T-helper 17 cell (primary cell): Measurements from ENCODE around the gene SNRPD3. TPM values are rescaled to one million over a fixed set of nuclear protein-coding genes. Genes with fewer than 3 reads are reported as not detected.
A peak's percentile ranks its signal among the peaks of the same experiment; 100 is the strongest.

Experiments used
- ATAC-seq: fragments of 150-1000 bp; cut with Tn5 transposase; 2 replicates; pipeline ENCODE4 v1.10.0; 2021; ENCODE audit warnings: mild to moderate bottlenecking, moderate library complexity
- DNase-seq, 3 donors: peaks; one replicate each; pipeline versions ENCODE4 v3.0.0 to v3.0.0-alpha.2; 2020 to 2021
- H3K9me3 ChIP-seq: one replicate; pipeline ENCODE4 v1.7.0; 2013; ENCODE audit warnings: low read length, mild to moderate bottlenecking; ENCODE audit not compliant: control insufficient read depth, poor library complexity, severe bottlenecking
- H3K27ac Mint-ChIP-seq: one replicate; pipeline ENCODE4 v1.8.0; 2022; ENCODE audit warnings: mild to moderate bottlenecking, moderate library complexity, mixed read lengths
- H3K27me3 Mint-ChIP-seq: one replicate; pipeline ENCODE4 v1.8.0; 2022; ENCODE audit warnings: mixed read lengths
- H3K36me3 Mint-ChIP-seq: one replicate; pipeline ENCODE4 v1.8.0; 2022; ENCODE audit warnings: low read depth, mixed read lengths
- H3K4me1 Mint-ChIP-seq: one replicate; pipeline ENCODE4 v1.8.0; 2022; ENCODE audit warnings: mild to moderate bottlenecking, mixed read lengths
- H3K4me3 Mint-ChIP-seq: one replicate; pipeline ENCODE4 v1.8.0; 2022; ENCODE audit warnings: mild to moderate bottlenecking, moderate library complexity, mixed read lengths
- total RNA-seq, 4 donors: library from RNA in 2 of 4; stranded (reverse) in 2 of 4; gene quantifications; one replicate each; pipeline ENCODE4 v1.2.3 and lab custom pipeline; 2022 to 2026

SNRPD3 gene
- 10 to 100 TPM; 35.2 to 41.2 TPM for total RNA-seq
- total RNA-seq (lab: John Stamatoyannopoulos, UW) = 35.5 to 66.4 reads per million in 2 donors

DNA sequence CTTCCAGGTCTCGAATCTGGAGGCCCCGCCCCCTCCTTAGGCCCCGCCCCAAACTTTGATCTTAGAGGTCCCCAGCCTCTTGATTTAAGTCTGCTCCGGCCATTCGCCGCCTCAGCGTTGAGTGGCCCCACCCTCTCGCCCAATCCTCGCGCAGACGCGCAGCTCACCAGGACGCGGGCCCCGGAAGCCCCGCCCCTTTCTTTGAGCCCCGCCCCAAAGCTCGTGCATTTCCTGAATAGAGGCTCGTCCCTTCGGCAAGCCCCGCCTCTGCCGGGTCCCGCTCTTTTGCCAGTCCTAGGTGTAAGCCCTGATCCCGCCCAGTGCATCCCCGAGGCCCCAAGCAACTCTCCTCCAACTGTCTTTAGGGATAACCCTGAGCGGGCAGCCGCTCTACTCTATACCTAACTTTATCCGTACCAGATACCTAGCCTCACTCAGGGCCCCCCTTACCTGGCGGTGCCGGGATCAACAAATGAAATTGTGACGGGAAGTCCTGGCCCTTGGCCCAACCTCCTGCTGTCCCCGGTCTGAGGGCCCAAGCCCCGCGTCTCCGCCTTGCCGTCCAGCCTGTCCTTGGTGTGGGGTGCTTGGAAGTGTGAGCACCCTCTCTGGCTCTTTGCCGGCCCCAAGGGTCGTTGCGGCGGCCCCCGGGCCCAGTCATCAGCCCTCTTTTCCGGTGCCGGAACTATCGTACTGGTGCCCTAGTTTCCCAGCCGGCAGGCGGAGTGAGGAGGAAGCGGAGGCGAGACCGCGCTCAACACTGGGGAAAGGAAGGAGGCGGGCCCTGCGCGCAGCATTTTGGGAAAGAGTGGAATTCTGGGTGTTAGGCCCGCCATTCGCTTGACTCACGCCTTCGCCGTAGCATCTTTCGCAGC, at the start of gene SNRPD3:
Gene SNRPD3 (plus strand): TSS at position 835 of the 875 bp plus-strand sequence. CDS start 1,676 bp downstream, outside the sequence.
- H3K9me3 ChIP-seq = no peaks in the 10 kb centered on the region
- peaks cover 56% of the 10 kb centered on the region for H3K4me1 Mint-ChIP-seq
- DNase-seq = peak; percentile 94 to 100 (median 99)
- H3K27me3 Mint-ChIP-seq = no peaks in the 10 kb centered on the region
- peak within 1 kb of the TSS; percentile 99 for H3K27ac Mint-ChIP-seq
- peak; percentile 87 for ATAC-seq
- peaks cover 15% of the 10 kb centered on the region for H3K36me3 Mint-ChIP-seq
- H3K4me3 Mint-ChIP-seq = peak within 1 kb of the TSS; percentile 99

DNA sequence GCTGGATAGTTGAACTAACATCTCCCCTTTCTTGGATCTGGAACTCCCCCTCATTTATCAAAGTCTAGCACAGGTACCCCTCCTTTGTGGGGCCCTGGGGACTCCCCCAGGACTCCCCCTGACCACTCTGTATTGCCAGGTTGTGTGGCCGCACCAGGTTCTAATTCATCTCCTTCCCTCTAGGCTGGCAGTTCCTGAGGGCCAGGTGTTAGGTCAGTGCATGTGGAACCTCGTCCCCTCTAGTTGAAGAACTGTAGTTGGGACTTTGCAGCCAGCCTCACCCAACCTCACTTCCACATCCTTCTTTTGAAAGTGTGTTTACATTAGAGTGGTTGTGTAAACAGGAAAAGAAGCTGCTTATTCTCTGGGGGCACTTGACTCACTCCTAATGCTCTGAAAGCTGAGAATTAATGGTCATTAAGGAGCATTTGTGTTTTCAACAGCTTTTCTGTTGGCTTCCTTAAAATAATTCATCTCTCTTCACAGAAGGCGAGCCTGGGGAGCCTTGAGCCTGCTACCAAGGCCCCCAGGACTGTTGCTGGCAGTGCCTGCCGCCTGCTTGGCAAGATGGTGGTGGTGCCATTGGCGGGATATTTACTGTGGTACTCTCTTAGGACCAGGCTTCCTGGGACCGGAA, 48.9 kb upstream of the SNRPD3 start:
- Mint-ChIP-seq H3K36me3 (peaks cover 2% of the 10 kb centered on the region), H3K4me1 (peaks cover 13% of the 10 kb centered on the region), H3K27me3 (peaks cover 12% of the 10 kb centered on the region), H3K4me3 (no peak overlapping the region), H3K27ac (no peak overlapping the region)
- no peak for ATAC-seq
- no peak for DNase-seq
- no peaks in the 10 kb centered on the region for H3K9me3 ChIP-seq

DNA sequence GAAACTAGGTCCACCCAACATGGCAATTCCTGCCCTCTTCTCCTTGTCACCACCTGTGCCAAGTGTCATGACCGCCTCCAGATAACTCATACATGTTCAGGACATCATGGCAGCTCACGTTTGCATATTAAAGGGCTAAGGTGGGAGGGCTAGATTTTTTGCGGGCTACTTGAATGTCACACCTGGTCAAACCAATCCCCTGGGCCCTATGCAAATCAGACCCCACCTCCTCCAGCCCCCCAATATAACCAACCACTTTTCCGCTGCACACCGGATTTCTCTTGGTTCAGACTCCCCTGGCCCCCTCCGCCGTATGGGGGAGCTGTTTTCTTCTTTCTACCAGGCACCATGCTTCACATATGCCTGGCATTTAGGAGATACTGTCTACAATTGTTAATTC, 48.1 kb upstream of the SNRPD3 start:
- no peak for ATAC-seq
- Mint-ChIP-seq H3K4me3 (no peak overlapping the region), H3K27ac (no peak overlapping the region), H3K4me1 (peaks cover 11% of the 10 kb centered on the region), H3K27me3 (peaks cover 6% of the 10 kb centered on the region), H3K36me3 (peaks cover 2% of the 10 kb centered on the region)
- no peak for DNase-seq
- no peaks in the 10 kb centered on the region for H3K9me3 ChIP-seq

DNA sequence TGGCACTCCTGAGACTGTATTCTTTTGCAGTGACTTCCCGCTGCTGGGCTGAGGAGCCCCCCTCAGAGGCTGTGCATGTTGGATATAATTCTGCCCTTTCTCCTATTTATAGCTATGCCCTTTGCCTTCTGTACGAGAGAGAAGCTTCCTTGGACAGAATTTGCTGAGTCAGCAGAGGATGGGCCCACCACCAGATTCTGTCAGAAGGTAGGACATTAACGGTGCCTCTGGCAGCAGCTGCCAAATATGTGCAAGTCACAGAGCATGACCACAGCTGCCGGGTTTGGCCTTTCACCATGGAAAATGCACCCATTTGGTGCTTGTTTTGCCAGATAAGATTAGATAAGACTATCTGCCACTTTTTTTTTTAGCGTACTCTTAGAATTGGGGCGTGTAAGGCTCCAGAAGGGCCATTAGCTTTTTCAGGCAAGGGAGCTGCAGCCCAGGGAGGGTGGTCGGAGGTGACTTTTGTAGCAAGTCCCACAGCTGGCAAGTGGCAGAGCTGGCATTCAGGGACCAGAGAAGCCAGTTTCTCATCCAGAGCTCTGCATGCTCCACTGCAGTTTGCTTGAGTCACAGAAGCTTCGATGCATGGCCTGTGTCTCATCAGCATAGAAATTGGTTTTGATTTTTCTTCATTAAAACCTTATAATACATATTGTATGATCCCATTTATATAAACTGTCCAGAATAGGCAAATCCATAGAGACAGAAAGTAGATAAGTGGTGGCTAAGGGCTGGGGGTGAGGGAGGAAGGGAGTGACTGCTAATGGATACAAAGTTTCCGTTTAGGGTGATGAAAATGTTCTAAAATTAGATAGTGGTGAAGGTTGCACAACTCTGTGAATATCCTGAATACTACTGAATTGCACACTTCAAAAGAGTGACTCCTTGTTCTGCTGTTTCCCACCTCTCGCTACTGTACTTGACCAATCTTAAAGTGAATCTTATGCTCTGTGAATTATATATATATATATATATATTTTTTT, 44.9 kb upstream of the SNRPD3 start:
- DNase-seq = no peak
- Mint-ChIP-seq H3K4me1 (peaks cover 4% of the 10 kb centered on the region), H3K36me3 (peaks cover 2% of the 10 kb centered on the region), H3K27me3 (peaks cover 6% of the 10 kb centered on the region), H3K4me3 (no peak overlapping the region), H3K27ac (no peak overlapping the region)
- ATAC-seq = no peak
- H3K9me3 ChIP-seq = no peaks in the 10 kb centered on the region

DNA sequence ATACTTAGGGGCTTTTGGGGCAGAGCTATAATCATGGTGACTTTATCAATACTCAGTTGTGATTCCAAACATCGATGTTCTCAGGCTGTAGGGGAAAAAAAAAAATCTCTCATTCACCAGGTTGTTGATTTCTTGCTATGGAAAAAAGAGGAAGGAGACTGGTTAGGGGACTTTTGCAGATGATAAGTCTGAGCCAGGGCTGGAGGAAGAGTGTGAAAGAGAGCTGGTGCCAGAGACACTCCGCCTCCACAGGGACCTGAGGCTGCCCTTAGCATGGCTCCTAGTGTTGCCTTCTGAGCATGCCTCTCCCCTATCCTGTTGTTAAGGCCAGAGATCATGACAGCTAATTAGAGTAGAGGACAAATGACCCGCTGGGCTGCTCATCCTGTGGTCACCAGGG, 43.8 kb upstream of the SNRPD3 start:
- H3K36me3 Mint-ChIP-seq = no peaks in the 10 kb centered on the region
- H3K9me3 ChIP-seq = no peaks in the 10 kb centered on the region
- no peak overlapping the region for H3K4me3 Mint-ChIP-seq
- H3K4me1 Mint-ChIP-seq = peaks cover 4% of the 10 kb centered on the region
- peaks cover 10% of the 10 kb centered on the region for H3K27me3 Mint-ChIP-seq
- H3K27ac Mint-ChIP-seq = no peak overlapping the region
- ATAC-seq = no peak
- no peak for DNase-seq

DNA sequence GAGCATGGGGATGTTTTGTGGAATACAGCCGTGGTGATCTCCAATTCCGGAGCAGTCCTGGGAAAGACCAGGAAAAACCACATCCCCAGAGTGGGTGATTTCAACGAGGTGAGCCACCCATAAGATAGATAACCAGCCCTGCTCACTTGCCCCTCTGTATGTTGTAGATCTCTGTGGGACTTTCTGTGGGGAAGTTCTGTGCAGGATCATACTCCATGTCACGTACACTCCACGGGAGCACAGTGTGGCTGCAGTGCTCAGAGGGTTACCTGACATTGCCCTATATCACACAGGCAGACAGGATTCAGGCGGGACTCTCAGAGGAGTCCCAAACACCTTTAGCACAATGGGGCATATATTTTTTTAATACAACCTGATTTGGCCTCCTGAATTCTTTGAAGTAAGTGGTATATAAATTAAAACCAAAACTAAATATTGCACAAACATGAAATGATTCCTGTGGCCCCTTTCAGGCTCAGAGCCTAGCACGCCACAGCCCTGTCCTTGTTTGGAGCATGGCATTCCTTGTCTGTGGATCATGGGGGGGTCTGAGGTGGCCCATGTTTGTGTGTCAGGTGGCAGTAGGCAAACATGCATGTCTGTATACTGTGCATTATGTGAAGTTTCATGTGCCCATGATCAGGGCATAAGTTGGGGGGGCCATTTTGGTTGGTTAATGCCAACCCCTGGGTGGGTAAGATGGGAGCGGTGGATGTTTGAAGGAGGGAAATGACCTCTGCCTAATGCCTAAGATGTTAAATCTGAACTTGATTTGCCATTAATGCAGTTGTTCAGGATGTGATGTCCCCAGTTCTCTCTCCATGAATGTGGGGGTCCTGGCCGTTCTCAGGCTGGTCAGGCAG, 42.2 kb upstream of the SNRPD3 start:
- no peaks in the 10 kb centered on the region for H3K36me3 Mint-ChIP-seq

DNA sequence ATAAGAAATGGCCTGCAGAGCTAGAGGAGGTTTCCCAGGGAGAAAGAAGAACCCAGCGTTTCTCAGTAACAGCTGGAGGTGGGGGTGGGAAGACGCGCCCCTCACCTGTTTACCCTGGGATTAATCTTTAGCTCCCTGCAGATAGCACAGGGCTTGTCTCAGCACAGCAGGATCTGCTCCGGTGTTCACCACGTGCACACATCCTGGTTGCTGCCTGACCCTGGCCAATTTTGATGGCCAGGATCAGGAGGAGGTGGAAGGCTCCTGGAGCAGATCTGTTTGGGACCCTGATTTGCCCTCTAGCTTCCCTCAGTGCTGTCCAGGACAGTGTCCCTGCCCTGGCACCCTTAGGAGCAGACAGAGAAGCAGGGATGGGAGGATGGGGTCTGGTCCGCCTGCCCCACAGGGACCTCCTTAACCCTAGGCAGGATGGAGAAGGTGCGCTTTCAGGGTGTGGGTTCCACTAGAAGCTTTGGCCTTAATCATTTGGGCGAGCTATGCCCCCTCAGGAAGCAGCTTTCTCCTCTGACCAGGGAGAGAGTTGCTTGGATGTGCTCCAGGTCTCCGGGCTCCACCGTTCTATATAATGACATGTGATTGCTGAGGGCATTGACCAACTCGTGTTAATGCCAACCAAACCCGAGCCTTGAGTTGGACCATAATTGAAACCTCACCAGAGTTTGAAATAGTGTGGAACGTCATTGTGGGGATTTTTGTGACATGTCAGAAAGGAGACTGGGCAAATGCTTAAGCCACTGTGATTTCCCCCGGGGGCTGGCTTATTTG, 41.4 kb upstream of the SNRPD3 start:
- H3K9me3 ChIP-seq = no peaks in the 10 kb centered on the region
- peaks cover 9% of the 10 kb centered on the region for H3K27me3 Mint-ChIP-seq
- H3K4me1 Mint-ChIP-seq = peaks cover 2% of the 10 kb centered on the region
- no peaks in the 10 kb centered on the region for H3K36me3 Mint-ChIP-seq
- DNase-seq (no peak), ATAC-seq (no peak)
- H3K27ac Mint-ChIP-seq = no peak overlapping the region
- no peak overlapping the region for H3K4me3 Mint-ChIP-seq

More for the DNA sequence above, 42.2 kb upstream of the SNRPD3 start:
- Mint-ChIP-seq H3K27me3 (peaks cover 13% of the 10 kb centered on the region), H3K4me1 (peaks cover 4% of the 10 kb centered on the region), H3K4me3 (no peak overlapping the region), H3K27ac (no peak overlapping the region)
- ATAC-seq (no peak), DNase-seq (no peak)
- H3K9me3 ChIP-seq = no peaks in the 10 kb centered on the region

DNA sequence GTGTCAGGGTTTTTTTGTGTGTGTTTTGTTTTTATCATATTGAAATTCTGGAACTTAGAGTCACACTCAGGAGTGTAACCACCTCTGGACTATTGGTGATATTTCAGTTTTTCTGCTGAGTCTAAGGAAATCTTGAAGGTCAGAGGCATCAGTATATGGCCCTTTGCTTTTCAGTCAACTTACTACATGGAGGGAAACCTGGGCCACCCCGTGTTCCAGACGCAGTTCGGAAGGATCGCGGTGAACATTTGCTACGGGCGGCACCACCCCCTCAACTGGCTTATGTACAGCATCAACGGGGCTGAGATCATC, 40.8 kb upstream of the SNRPD3 start:
- no peaks in the 10 kb centered on the region for H3K9me3 ChIP-seq
- H3K36me3 Mint-ChIP-seq = no peaks in the 10 kb centered on the region
- H3K4me3 Mint-ChIP-seq = no peak overlapping the region
- H3K27me3 Mint-ChIP-seq = peaks cover 9% of the 10 kb centered on the region
- ATAC-seq (no peak), DNase-seq (no peak)
- no peak overlapping the region for H3K27ac Mint-ChIP-seq
- H3K4me1 Mint-ChIP-seq = peaks cover 2% of the 10 kb centered on the region

DNA sequence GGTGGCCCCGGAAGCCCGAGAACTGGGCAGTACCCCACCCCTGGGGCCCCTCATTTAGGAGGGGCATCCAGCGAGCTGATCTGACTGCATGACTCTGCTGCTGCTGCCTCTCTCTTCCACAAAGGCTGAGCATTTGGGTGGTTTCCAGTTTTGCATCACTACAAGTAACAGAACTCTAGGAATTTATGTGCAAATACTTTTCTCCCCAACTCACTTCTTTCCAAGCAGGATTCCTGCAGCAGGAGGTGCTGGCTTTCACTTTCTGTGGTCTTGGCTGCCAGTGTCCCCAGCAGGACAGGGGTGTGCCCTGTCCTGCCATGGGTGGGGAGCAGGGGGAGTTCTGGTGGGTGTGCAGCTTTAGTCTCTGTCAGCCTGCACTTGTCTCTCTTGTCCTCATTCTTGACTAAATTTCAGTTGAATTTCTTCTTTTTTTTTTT, 39.5 kb upstream of the SNRPD3 start:
- H3K4me1 Mint-ChIP-seq = peaks cover under 1% of the 10 kb centered on the region

DNA sequence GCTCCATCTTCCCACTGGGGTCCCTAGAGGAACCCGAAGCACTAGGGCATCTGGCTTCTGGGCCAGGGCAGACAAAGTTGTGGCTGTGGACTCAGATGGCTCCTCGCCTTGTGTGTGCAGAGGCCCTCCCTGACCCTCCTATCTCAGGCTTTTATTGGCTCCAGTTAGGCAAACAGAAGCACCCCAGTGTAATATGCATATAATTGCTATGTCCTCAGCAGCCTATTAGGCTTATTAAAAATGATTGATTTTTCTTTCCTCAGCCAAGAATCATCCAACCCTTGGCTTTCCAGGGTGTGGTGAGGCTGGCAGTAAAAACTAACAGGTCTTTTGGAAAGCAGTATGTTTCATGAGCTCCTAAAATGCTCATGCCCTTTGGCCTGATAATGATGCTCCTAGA, 38.4 kb upstream of the SNRPD3 start:
- H3K27ac Mint-ChIP-seq = no peak overlapping the region
- H3K27me3 Mint-ChIP-seq = peaks cover 9% of the 10 kb centered on the region
- DNase-seq = no peak
- H3K9me3 ChIP-seq = no peaks in the 10 kb centered on the region
- ATAC-seq = no peak
- H3K4me3 Mint-ChIP-seq = no peak overlapping the region
- H3K36me3 Mint-ChIP-seq = no peaks in the 10 kb centered on the region
- peaks cover 4% of the 10 kb centered on the region for H3K4me1 Mint-ChIP-seq

More for the DNA sequence above, 39.5 kb upstream of the SNRPD3 start:
- DNase-seq = no peak
- no peaks in the 10 kb centered on the region for H3K9me3 ChIP-seq
- H3K27me3 Mint-ChIP-seq = peaks cover 9% of the 10 kb centered on the region
- no peak overlapping the region for H3K4me3 Mint-ChIP-seq
- H3K27ac Mint-ChIP-seq = no peak overlapping the region
- H3K36me3 Mint-ChIP-seq = no peaks in the 10 kb centered on the region
- no peak for ATAC-seq

DNA sequence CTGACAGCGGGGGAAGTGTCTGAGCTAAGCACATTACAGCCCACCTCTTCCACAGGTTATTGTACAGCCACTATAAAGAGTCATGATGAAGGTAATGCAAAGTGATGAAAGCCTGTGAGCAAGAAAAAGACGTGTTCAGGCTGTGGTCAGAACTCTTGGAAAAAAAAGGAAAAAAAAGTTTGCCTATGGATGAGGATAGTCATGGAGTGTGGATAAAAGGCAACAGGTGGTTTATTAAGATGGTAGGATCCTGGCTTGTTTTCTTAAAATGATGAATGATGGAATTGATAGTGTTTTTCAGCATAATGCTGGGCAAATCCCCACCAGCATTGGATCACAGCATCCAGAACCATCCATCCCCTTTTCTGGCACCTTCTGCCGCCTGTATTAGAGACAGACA, 37.6 kb upstream of the SNRPD3 start:
- H3K9me3 ChIP-seq = no peaks in the 10 kb centered on the region
- ATAC-seq = no peak
- no peak overlapping the region for H3K27ac Mint-ChIP-seq
- no peak for DNase-seq
- H3K36me3 Mint-ChIP-seq = no peaks in the 10 kb centered on the region
- H3K27me3 Mint-ChIP-seq = peaks cover 9% of the 10 kb centered on the region
- H3K4me1 Mint-ChIP-seq = peaks cover 4% of the 10 kb centered on the region
- H3K4me3 Mint-ChIP-seq = no peak overlapping the region
